IMR-90 (cell line): ENCODE measurements around the gene PDE8B.

Source experiments
- CEBPB ChIP-seq: IDR thresholded peaks from 2 replicates; pipeline ENCODE4 v1.6.1; 2012; ENCODE audit warnings: low read depth, low read length, improper control_type of control experiment
- CHD1 ChIP-seq: IDR thresholded peaks from 2 replicates; pipeline ENCODE4 v1.6.1; 2012; ENCODE audit warnings: low read depth, low read length, improper control_type of control experiment
- CTCF ChIP-seq: conservative IDR thresholded peaks from 2 replicates; pipeline ENCODE4 v1.5.1; 2012; ENCODE audit warnings: mild to moderate bottlenecking, low read depth, low read length, improper control_type of control experiment
- MXI1 ChIP-seq: IDR thresholded peaks from 2 replicates; pipeline ENCODE4 v1.6.1; 2012; ENCODE audit warnings: low read depth, mild to moderate bottlenecking, low read length, moderate library complexity, borderline replicate concordance
- NFE2L2 ChIP-seq: fragments of 150-350 bp; IDR thresholded peaks from 2 replicates; pipeline ENCODE4 v1.6.1; 2016; ENCODE audit warnings: low read depth, mild to moderate bottlenecking, low read length
- POLR2A ChIP-seq: IDR thresholded peaks from 2 replicates; pipeline ENCODE4 v1.6.1; 2012; ENCODE audit warnings: mild to moderate bottlenecking, low read depth, low read length
- RAD21 ChIP-seq: IDR thresholded peaks from 2 replicates; pipeline ENCODE4 v1.6.1; 2012; ENCODE audit warnings: low read length, improper control_type of control experiment
- RCOR1 ChIP-seq: IDR thresholded peaks from 2 replicates; pipeline ENCODE4 v1.6.1; 2012; ENCODE audit warnings: mild to moderate bottlenecking, low read length, improper control_type of control experiment; ENCODE audit not compliant: insufficient replicate concordance
- SMC3 ChIP-seq: fragments of 150-350 bp; IDR thresholded peaks from 2 replicates; pipeline ENCODE4 v1.6.1; 2016; ENCODE audit warnings: low read depth, mild to moderate bottlenecking, antibody characterized with exemption, low read length, moderate library complexity
- USF2 ChIP-seq: fragments of 150-350 bp; IDR thresholded peaks from 2 replicates; pipeline ENCODE4 v1.6.1; 2017; ENCODE audit warnings: mild to moderate bottlenecking, antibody characterized with exemption, low read length, low read depth

GRCh38 chr5:77427998-77428397 is 217.5 kb downstream of the PDE8B start:
- TF ChIP-seq RCOR1 (no peak), CTCF (no peak), MXI1 (no peak), NFE2L2 (no peak), CEBPB (no peak), SMC3 (no peak), POLR2A (no peak), USF2 (no peak), CHD1 (no peak), RAD21 (no peak)
